ENCODE measurements around the gene PRELID3B. TPM values are rescaled to one million over a fixed set of nuclear protein-coding genes. Genes with fewer than 3 reads are reported as not detected.

PRELID3B gene
- total RNA-seq, 1 experiment from 2014 or later: 129 TPM

DNA sequence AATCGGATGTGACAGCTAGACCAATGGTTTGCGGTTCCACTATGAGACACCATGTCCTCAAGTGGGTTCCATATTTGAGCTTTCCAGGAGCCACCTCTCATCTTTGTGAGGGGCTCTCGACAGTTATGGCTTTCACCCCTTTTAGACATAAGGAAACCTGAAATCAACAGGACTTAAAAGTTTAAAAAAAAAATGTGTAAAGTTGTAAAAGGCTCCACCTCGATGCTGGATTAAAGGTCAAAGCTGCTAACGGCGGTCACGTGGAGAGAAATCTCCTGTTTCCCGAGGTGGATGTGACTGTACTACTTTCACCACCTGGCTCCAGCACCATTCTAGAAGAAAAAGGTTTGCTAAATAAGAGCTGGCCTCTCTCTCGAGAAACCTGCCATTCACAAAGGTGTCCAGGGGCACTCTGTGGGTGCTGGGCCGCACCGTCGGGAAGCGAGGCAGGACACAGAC, 11.0 kb downstream of the PRELID3B start (continued):
- no peak for TF ChIP-seq CBX3 (IDR thresholded peaks at IDR 0.05; ENCODE audit: low read depth)
- no peak for TF ChIP-seq SRF (IDR thresholded peaks at IDR 0.05; ENCODE audit: low read depth)

DNA sequence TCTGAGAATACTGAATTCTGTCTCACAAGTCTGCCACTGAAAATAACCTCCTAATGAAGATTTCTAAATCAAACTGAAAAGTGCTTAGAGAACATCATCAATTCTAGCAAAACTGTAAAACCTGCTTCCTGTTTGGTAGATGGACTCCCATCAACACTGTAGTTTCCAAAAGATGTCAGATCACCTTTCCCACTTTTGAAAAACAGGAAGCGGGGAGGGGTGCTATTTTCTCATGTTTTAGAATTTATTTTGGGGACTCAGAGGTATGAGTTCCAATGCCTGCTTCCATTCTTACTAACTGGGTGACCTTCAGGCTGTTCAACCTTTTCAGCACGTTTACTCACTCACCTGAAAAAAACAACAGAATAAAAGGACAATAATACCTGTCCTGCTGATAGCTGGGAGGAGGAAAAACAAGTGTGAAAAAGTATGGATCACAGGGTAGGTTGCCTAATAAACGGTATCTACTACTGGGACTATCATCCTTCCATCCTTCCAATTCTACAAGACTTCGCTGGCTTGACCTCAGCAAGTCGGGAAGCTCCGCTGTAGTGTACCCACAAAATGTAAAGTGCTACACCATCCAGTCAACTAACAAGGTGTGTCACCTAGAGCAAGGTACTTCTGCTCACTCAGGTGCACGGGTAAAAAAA, 11.5 kb downstream of the PRELID3B start:
- ATAC-seq (no peak), DNase-seq (ENCODE audit: low read depth, low spot score) (no peak)
- TF ChIP-seq RAD21 (IDR thresholded peaks at IDR 0.05; ENCODE audit: low read depth): no peak
- TF ChIP-seq TCF7L2 (IDR thresholded peaks at IDR 0.05; ENCODE audit: borderline replicate concordance, extremely low read depth, insufficient read depth, insufficient read length): no peak
- TF ChIP-seq SP1 (IDR thresholded peaks at IDR 0.05; ENCODE audit: low read depth): no peak
- no peak for TF ChIP-seq ZNF274 (IDR thresholded peaks at IDR 0.05; ENCODE audit: low read depth, low read length)
- no peak for TF ChIP-seq YY1 (IDR thresholded peaks at IDR 0.05; ENCODE audit: extremely low read depth, insufficient replicate concordance, low read depth, low read length)
- TF ChIP-seq, protein P1, sequence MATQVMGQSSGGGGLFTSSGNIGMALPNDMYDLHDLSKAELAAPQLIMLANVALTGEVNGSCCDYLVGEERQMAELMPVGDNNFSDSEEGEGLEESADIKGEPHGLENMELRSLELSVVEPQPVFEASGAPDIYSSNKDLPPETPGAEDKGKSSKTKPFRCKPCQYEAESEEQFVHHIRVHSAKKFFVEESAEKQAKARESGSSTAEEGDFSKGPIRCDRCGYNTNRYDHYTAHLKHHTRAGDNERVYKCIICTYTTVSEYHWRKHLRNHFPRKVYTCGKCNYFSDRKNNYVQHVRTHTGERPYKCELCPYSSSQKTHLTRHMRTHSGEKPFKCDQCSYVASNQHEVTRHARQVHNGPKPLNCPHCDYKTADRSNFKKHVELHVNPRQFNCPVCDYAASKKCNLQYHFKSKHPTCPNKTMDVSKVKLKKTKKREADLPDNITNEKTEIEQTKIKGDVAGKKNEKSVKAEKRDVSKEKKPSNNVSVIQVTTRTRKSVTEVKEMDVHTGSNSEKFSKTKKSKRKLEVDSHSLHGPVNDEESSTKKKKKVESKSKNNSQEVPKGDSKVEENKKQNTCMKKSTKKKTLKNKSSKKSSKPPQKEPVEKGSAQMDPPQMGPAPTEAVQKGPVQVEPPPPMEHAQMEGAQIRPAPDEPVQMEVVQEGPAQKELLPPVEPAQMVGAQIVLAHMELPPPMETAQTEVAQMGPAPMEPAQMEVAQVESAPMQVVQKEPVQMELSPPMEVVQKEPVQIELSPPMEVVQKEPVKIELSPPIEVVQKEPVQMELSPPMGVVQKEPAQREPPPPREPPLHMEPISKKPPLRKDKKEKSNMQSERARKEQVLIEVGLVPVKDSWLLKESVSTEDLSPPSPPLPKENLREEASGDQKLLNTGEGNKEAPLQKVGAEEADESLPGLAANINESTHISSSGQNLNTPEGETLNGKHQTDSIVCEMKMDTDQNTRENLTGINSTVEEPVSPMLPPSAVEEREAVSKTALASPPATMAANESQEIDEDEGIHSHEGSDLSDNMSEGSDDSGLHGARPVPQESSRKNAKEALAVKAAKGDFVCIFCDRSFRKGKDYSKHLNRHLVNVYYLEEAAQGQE (IDR thresholded peaks at IDR 0.05; ENCODE audit: low read depth): no peak
- TF ChIP-seq POLR2AphosphoS5 (IDR thresholded peaks at IDR 0.05; ENCODE audit: low read depth, low read length): no peak
- no peak for TF ChIP-seq CEBPB (IDR thresholded peaks at IDR 0.05; ENCODE audit: low read depth)
- TF ChIP-seq, protein P2, sequence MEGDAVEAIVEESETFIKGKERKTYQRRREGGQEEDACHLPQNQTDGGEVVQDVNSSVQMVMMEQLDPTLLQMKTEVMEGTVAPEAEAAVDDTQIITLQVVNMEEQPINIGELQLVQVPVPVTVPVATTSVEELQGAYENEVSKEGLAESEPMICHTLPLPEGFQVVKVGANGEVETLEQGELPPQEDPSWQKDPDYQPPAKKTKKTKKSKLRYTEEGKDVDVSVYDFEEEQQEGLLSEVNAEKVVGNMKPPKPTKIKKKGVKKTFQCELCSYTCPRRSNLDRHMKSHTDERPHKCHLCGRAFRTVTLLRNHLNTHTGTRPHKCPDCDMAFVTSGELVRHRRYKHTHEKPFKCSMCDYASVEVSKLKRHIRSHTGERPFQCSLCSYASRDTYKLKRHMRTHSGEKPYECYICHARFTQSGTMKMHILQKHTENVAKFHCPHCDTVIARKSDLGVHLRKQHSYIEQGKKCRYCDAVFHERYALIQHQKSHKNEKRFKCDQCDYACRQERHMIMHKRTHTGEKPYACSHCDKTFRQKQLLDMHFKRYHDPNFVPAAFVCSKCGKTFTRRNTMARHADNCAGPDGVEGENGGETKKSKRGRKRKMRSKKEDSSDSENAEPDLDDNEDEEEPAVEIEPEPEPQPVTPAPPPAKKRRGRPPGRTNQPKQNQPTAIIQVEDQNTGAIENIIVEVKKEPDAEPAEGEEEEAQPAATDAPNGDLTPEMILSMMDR (IDR thresholded peaks at IDR 0.05 in 2 of 3, conservative IDR thresholded peaks at IDR 0.05 in 1 of 3; ENCODE audit: borderline replicate concordance in 1 of 3, insufficient read depth in 1 of 3, low read depth in 2 of 3, low read length in 2 of 3): no peak
- no peak for TF ChIP-seq SIN3A (IDR thresholded peaks at IDR 0.05; ENCODE audit: low read depth)
- TF ChIP-seq, protein P3, sequence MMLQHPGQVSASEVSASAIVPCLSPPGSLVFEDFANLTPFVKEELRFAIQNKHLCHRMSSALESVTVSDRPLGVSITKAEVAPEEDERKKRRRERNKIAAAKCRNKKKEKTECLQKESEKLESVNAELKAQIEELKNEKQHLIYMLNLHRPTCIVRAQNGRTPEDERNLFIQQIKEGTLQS (IDR thresholded peaks at IDR 0.05): no peak
- no peak for TF ChIP-seq SRF (IDR thresholded peaks at IDR 0.05; ENCODE audit: low read depth)
- no peak for TF ChIP-seq ZFX (IDR thresholded peaks at IDR 0.05)
- no peak for TF ChIP-seq FOSL1 (IDR thresholded peaks at IDR 0.05; ENCODE audit: low read depth)
- H2AFZ ChIP-seq (ENCODE audit: low read depth, low read length, poor library complexity, severe bottlenecking): no peak overlapping the region
- peak overlapping the region; percentile 86 for H3K9ac ChIP-seq (ENCODE audit: low read length)
- TSS peak; percentile 33 for BruUV-seq (replicated peaks)
- RAD21 ChIA-PET (ENCODE audit: low non-redundant PET in 1 of 2, low total read pairs in 2 of 2, uncharacterized antibody in 2 of 2, unreplicated experiment in 2 of 2): no interaction called here
- peak overlapping the region; percentile 81 for H3K4me2 ChIP-seq (ENCODE audit: low read length)
- intact Hi-C loops (cut with micrococcal nuclease): loop anchor here (5.0 to 10.0 kb wide), 2 partner anchors 49 to 136 kb away; partner anchors contain the start of gene NELFCD
- H3K4me1 ChIP-seq (ENCODE audit: control insufficient read depth in 1 of 2, insufficient read depth in 2 of 2, low read length in 2 of 2): peaks cover 10 to 25% of the 10 kb centered on the region in 2 experiments
- no peaks in the 10 kb centered on the region for H3K27me3 ChIP-seq (ENCODE audit: insufficient read depth, low read length)
- no peaks in the 10 kb centered on the region for H3K9me3 ChIP-seq (ENCODE audit: control insufficient read depth in 1 of 2, insufficient read depth in 1 of 2, low read depth in 1 of 2, low read length in 2 of 2)
- H3K36me3 ChIP-seq (ENCODE audit: control insufficient read depth in 1 of 2, insufficient read depth in 2 of 2, low read length in 2 of 2): peaks cover 39 to 45% of the 10 kb centered on the region in 2 experiments
- H3K4me3 ChIP-seq (replicated peaks in 1 of 2; ENCODE audit: low read depth in 1 of 2, low read length in 2 of 2): peak overlapping the region; percentile 86
- CTCF ChIA-PET: interaction anchor here (1.3 kb wide), 1 partner anchor 12 kb away, joined by 3 read pairs; no protein-coding TSS in a partner anchor
- H3K9me2 ChIP-seq (ENCODE audit: insufficient read depth): no peaks in the 10 kb centered on the region
- H4K20me1 ChIP-seq (ENCODE audit: insufficient read depth): peaks cover 24% of the 10 kb centered on the region; the same call in 1 of the 2 replicates
- POLR2A ChIA-PET: interaction anchor here (1.9 kb wide), 1 partner anchor 11 kb away, joined by 13 read pairs; the partner anchor contains the start of gene PRELID3B
- peak overlapping the region; percentile 78; the same call in 1 of the 2 replicates for H3K27ac ChIP-seq (ENCODE audit: low read depth, low read length)
- H3K79me2 ChIP-seq (ENCODE audit: insufficient read depth, low read length): peaks cover 70% of the 10 kb centered on the region
